Posterior cingulate gyrus (tissue), 11 donors: ENCODE measurements around the gene FLT1.

ENCODE experiments used
- DNase-seq, 10 donors: peaks; one replicate each; pipeline versions ENCODE4 v3.0.0 to v3.0.0-alpha.2; 2020 to 2021; ENCODE audit warnings: mixed read lengths in 3 of 10
- intact Hi-C: fragments of 100-400 bp; cut with DNase I; formaldehyde crosslinking; loops from one replicate; pipeline ENCODE4 v1.15.1; 2023

FLT1 gene, protein sequence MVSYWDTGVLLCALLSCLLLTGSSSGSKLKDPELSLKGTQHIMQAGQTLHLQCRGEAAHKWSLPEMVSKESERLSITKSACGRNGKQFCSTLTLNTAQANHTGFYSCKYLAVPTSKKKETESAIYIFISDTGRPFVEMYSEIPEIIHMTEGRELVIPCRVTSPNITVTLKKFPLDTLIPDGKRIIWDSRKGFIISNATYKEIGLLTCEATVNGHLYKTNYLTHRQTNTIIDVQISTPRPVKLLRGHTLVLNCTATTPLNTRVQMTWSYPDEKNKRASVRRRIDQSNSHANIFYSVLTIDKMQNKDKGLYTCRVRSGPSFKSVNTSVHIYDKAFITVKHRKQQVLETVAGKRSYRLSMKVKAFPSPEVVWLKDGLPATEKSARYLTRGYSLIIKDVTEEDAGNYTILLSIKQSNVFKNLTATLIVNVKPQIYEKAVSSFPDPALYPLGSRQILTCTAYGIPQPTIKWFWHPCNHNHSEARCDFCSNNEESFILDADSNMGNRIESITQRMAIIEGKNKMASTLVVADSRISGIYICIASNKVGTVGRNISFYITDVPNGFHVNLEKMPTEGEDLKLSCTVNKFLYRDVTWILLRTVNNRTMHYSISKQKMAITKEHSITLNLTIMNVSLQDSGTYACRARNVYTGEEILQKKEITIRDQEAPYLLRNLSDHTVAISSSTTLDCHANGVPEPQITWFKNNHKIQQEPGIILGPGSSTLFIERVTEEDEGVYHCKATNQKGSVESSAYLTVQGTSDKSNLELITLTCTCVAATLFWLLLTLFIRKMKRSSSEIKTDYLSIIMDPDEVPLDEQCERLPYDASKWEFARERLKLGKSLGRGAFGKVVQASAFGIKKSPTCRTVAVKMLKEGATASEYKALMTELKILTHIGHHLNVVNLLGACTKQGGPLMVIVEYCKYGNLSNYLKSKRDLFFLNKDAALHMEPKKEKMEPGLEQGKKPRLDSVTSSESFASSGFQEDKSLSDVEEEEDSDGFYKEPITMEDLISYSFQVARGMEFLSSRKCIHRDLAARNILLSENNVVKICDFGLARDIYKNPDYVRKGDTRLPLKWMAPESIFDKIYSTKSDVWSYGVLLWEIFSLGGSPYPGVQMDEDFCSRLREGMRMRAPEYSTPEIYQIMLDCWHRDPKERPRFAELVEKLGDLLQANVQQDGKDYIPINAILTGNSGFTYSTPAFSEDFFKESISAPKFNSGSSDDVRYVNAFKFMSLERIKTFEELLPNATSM (N-terminal part only)

DNA sequence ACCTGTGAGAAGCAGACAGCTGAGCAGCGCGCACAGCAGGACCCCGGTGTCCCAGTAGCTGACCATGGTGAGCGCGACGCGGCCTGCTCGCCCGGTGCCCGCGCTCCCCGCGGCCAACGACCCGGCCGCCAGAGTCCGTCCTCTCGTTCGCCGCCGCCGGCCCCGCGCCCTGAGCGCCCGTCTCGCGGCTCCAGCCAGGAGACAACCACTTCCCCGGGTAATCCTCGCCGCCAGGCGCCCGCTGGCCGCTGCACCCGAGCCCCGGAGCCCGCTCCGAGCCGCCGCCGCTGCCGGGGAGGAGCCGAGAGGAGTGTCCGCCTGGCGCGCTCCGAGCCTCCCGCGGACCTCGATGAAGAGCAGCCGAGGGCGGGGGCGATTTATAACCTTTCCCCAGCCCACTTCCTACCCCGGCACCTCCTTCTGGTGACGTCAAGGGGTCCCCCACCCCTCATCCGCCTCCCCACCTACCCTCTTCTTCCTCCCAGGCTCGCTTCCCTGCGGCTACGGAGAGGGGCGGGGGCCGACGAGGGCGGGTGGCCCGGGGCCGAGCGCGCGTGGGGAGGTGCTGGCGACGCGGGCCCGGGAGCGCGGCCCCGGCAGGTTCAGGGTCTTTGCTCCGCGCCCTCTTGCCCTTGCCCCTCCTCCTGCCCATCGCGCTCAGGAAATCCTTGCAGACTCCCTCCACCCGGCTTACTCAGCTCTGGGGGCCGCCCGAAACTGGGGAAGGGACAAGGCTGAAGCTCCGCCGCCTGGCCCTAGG, at the start of gene FLT1:
Gene FLT1, minus strand, starts transcription at position 351 of the 760 bp plus-strand sequence. Its CDS starts 285 bp downstream, at position 66.
- peak in 3 of 10 donors; percentile 11 to 83 (median 68) for DNase-seq
- intact Hi-C loops: no loop called here

DNA sequence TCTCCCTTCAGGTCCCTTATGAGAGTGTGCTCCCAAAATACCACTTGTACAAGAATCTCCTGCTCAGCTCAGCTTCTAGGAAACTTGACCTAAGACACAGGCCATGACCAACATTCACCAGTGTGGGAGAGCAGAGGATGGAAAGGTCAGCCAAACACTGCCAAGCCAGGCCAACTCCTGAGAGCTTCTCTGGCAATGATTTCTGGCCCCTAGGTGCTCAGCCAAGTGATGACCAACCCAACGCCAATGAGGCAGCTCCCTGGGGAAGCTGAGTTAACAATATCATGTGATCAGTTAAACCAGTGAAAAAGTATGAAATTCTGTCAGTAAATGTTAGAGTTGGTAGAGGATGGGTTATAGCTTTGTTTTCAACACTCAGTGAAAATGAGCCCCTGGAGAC, 49.1 kb upstream of the FLT1 start:
- intact Hi-C loops: no loop called here
- no peak for DNase-seq

DNA sequence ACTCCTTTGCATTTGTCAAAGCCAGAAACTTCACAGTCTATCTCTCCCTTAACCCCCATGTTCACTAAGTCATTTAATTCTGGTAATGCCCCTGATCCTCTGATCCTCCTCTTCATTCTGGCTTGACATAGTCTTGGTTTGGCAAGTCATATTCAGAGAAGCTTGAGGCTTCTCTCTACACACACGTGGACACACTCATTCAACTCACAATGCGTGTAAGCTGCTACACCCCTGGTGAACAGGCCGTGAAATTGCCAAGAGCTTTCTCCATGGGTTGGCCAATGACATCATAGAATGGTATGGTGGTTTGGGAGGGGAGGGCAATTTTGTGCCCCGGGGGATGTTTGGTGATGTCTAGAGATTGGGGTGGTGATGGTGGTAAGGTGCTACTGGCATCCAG, 47.9 kb upstream of the FLT1 start:
- no peak for DNase-seq
- intact Hi-C loops: no loop called here

DNA sequence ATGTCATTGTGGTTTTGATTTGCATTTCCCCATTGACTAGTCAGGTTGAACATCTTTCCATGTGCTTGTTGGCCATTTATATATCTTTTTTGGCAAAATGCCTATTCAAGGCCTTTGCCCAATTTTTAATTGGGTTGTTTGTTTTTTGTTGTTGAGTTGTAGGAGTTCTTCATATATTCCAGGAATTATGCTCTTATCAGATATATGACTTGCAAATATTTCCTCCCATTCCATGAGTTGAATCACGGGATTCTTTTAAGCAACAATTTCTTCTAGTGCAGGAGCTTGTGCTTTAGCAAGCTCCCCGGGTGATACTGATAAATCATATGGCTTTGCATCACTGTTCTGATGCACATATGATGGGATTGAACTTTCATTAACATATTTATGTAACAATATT, 47.0 kb upstream of the FLT1 start:
- DNase-seq: no peak
- intact Hi-C loops: no loop called here

DNA sequence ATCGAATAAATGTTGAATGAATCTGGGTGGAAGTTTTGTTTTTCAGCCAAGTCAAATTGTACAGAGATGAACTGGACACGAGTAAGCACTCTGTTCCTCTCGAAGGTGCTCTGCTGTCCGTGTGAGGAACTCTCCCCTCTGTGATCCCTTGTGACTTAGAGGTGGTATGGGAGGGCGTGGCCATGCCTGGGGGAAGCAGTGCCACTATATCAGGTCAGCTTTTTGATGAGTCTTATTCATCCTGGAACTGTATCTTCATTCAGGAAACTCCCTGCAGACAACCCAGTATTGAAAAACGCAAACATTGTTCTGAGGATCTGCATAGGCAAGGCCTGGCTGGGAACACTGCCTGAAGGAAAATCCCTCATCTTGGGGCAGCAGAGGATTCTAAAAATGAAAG, 45.7 kb upstream of the FLT1 start:
- intact Hi-C loops: no loop called here
- no peak for DNase-seq

DNA sequence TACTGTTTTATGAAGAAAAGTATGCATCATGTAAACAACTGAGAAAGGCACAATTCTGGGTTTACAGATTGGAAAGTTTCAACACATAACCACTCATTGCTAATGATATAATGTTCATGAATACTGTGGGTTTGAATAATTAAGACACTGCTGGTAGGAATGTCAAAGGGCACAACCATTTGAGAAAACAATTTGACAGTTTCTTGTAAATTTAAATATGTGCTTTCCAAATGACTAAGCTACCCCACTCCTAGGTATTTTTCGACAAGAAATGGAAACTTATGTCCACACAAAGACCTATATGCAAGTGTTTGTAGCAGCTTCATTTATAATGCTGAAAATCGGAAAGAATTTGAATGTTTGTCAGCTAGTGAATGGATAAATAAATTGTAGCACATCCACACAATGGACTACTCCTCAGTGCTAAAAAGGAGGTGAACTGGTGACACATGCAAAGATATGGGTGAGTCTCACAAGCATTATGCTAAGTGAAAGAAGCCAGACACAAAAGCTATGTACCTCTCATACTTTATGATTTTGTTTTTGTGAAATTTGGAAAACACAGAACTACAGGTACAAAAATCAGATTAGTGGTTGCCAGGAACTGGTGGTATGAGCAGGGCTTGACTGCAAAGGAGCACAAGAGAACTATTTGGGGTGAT, 44.8 kb upstream of the FLT1 start:
- intact Hi-C loops: no loop called here
- no peak for DNase-seq

DNA sequence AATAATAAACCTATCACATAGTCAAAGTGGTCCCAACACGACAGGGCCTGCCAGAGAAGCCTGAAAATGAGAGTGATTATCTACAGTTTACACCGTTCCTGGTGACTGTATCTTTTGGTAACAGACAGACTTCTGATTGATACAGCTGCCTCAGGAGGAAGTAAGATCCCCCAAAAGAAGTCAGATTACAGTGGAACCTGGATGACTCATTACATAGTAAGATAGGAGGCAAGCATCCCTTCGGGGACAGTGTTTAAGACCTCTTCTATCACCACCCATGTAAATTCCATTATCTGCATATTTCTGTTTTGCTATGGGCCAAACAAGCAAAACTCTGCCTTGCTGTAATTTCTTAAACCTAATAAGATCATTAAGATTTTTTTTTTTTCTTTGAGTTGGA, 44.0 kb upstream of the FLT1 start:
- intact Hi-C loops: no loop called here
- DNase-seq: no peak

DNA sequence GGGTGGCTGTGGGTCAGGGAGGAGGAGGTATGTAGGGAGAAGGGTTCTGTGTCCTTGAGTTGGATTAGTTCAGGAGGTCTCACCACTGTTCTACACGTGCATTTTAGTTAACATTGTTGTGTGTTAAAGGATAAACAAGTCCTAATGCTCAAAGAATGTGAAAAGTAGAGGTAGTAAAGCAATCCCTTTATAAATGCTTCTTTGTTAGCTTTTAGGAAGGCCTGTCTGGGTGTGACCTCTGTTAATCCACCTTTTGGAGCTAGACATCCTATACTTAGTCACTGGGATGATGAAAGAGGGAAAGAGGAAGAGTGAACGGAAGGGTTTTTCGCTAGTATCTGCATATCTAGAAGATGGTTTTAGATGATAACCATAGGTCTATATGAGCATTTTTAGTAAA, 42.2 kb upstream of the FLT1 start:
- no peak for DNase-seq
- intact Hi-C loops: no loop called here

DNA sequence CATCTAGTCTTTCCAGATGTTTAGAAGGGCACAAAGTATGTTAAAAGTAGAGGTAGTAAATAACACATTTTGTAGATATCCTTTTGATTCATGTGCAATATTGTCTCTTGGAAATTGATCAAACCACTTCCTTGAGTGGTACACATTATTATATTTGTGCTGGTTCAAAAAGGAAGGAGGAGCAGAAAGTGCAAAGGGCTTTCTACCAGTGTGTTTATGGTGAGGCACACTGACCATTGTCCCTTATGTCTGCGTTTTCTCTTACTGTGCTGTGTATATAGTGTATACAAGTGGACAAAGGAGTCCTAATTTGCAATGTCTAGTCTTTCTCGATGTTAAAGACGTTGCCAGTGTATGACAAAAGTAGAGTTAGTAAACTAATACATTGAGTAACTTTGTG, 41.4 kb upstream of the FLT1 start:
- DNase-seq: no peak
- intact Hi-C loops: no loop called here

DNA sequence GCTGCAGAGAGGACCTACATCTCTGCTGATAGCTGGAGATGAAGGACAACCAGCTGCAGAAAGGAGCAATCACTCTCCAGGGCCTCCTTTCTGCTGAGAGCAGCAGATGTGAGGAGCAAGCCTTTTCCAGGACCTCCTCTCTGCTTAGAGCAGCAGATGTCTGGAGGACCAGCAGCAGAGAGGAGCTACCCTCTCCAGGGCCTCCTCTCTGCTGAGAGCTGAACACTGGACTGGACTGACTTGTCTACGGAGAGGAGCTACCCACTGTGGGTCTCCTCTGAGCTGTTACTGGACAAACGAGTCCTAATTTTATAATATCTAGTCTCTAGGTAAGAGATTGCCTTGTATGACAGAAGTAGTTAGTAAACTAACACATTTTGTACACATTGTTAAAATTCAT, 40.8 kb upstream of the FLT1 start:
- DNase-seq: no peak
- intact Hi-C loops: no loop called here

DNA sequence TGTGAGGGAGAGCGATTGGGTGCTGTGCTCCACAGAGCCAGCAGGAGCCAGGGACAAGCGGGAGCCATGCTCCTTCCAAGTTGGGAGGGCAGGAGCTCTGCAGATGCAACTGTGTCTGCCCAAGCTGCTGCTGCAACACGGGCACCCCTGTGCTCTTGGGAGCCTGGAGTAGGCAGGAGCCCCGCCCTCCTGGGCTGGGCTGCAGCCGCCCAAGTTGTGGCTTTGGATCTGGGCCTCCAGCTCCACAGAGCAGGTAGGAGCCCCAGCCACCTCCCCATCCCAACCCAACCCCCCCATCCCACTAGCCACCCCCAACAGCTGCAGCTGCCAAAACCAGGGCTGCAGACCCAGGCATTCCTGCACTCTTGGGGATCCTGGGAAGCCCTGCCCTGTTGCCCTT, 39.9 kb upstream of the FLT1 start:
- no peak for DNase-seq
- intact Hi-C loops: no loop called here

DNA sequence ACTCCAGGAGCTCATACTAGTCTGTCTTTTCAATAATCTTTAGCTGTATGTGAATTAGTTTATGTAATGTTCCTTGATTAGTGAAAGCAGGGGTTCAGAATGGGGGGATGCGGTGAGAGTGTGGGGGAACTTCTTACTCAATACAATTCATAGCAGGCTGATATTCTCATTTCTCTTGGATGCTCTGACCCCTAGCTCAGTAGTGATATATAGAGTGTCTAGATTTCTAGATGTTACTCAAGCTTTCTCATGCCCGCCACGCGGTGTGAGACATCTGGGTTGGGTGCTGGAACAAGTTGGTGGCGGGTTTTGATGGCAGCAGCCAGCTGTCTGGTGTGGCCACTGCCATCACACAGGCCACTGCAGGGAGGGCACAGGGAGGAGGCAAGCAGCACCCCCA, 39.3 kb upstream of the FLT1 start:
- intact Hi-C loops: no loop called here
- no peak for DNase-seq

DNA sequence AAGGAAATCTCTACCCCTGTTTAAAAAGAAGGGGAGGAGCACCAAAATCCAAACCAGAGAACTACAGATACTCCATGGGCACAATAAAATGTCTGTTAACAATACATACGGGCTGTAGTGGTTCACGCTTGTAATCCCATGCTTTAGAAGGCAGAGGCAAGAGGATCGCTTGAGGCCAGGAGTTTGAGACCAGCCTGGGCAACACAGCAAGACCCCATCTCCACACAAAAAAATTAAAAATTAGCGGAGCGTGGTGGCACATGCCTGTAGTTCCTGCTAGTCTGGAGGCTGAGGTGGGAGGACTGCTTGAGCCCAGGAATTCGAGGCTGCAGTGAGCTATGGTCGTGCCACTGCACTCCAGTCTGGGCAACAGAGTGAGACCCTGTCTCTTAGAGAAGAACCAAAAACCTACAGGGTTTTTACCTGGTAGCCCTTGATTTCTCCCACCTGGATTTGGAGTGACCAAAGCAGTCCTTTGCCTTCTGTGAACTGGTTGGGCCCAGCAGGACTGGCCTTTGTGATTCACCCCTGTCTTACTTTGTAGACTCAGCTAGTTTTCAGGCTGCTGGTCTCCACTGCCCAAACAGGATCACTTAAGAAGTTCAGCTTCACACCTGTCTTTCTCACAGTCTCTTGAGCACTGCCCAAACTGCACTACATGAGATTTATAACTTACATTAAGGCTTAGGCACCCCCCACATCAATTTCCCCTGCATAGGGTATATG, 38.7 kb upstream of the FLT1 start:
- intact Hi-C loops: no loop called here
- DNase-seq: no peak

DNA sequence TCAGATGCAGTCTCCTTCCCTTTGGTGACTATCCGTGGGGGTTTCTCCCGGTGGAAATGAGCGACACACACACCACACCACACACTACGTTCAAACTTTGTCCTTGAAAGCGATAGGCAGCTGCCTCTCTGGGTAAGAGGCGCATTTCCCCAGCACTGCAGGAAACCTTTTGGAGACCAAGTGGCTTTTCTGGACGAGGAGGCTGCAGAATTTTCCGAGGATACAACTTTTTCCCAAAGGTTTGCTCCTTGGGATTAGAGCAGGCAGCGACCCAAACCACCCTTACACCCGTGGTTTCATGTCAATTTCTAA, 38.2 kb upstream of the FLT1 start:
- intact Hi-C loops: no loop called here
- no peak for DNase-seq

DNA sequence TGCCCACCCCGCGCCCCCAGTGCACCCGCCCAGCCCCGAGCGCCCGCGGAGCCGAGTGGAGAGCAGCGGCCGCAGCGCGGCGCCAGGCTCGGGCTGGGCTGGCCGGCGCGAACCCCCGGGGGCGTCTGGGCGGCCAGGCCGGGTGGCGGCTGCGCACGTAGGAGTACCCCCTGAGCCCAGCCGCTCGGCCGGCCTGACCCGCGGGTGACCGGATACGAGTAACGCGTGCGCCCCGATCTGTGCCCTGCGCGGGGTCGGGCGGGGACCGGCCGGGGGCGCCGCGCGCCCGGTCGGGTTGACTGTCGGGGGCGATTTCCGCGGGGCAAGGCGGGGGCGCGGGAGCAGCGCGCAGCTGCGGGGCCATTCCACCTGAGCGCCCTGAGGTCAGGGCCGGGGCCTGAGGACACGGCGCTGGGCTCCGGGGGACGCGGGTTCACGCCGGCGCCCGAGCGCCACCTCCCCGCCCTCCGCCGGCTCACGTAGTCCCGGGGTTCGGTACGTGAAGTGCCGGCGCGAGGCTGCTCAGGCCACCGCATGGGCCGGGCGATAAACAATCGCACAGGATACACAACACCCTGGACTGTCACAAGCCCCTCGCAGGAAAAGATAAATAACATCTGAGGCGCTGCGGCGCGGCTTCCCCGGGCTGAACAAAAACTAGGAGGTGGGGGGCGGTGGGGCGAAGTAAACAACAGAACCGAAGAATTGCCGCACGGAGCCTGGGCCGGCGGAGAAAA, 37.6 kb upstream of the FLT1 start:
- DNase-seq: peak in 1 of 10 donors; percentile 82
- intact Hi-C loops: no loop called here

DNA sequence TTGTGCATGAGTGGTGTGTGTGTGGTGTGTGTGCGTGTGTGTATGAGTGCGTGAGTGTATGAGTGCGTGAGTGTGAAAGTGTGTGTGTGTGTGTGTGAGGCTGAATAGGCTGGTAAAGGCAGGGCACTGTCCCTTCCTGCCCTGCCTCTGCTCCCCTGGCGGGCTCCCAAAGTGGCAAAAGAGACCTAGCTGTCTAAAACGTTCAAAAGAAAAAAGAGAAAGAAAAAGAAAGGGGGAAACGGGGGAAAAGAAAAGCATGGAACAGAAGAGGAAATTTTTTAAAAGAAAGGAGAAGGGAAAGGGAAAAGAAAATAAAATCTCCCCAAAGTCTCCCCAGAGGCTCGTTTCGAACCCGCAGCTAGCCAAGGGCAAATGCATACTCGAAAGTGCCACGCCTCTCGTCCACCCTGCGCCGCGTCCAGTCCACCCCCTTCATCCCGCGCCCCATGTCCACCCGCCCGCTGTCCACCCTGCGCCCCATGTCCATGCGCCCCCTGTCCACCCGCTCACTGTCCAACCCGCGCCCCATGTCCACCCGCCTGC, 37.0 kb upstream of the FLT1 start:
- no peak for DNase-seq
- intact Hi-C loops: loop anchor here (1.0 kb wide), 1 partner anchor 104 kb away; no protein-coding TSS in a partner anchor

DNA sequence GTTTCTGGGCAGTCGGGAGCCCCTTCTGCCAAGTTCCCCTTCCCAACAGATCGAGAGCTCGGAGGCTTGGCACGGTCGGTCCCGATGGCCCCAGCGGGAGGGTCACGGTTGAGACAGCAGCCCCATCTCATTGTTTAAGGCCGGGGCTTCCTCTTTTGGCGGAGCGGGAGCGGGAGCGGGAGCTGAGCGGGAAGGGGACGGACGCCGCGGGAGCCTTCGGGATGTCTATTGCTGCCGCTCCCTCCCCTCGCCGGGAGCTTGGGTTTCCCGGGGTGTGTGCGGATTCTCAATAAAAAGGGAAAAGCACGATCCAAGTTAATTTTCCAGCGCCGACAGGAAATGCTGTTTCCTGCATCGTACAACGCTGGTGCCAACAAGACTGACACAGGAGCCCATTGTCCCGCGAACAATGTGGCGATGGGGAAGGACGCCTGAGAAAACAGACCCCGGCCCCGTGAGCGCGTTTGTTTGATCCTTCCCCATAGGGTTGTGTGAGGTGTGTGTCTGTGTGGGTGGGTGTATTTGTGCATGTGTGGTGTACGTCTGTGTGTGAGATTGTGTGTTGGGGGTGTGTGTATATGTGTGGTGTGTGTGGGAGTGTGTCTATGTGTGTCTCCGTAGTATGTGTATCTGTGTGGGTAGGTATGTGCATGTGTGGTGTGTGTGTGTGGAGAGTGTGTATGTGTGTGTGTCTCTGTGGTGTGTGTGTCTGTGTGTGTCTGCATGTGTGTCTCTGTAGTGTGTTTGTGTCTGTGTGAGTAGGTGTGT, 36.3 kb upstream of the FLT1 start:
- peak in 2 of 10 donors; percentile 18 to 78 for DNase-seq
- intact Hi-C loops: loop anchor here (1.0 kb wide), 1 partner anchor 105 kb away; no protein-coding TSS in a partner anchor
